K562 (cell line): ENCODE data around the gene LIN28B. TPM values are rescaled to one million over a fixed set of nuclear protein-coding genes. Genes with fewer than 3 reads are reported as not detected.
A peak's percentile ranks its signal among the peaks of the same experiment; 100 is the strongest.

Experiments used
- ATAC-seq: fragments of 200-7000 bp; cut with Tn5 transposase; 3 replicates; pipeline ENCODE4 v1.9.1; 2020; ENCODE audit warnings: moderate library complexity
- BruUV-seq: library from RNA; stranded (reverse); fragments of 400-500 nt; replicated peaks from 2 replicates; lab custom pipeline; 2021; lab: Mats Ljungman, UMichigan
- CTCF ChIA-PET: fragments of 300-600 bp; formaldehyde crosslinking; extraction: SDS; loops from one replicate; lab custom pipeline; 2021; ENCODE audit warnings: low intra/inter-chr PET ratio; lab: Yijun Ruan, JAX
- POLR2A ChIA-PET: fragments of 300-600, 350-650 bp; sonication (Branson Sonifier 250); formaldehyde crosslinking; extraction: SDS; loops from one replicate; lab custom pipeline; 2021; ENCODE audit warnings: antibody characterized with exemption, inconsistent platforms; lab: Yijun Ruan, JAX
- DNase-seq, 4 experiments: peaks; one replicate each; pipeline versions ENCODE4 v3.0.0 to v3.0.0-alpha.2; 2011 to 2018; ENCODE audit warnings: low spot score in 3 of 4, mixed read lengths in 3 of 4; ENCODE audit errors: extremely low read depth in 1 of 4
- FAIRE-seq: peaks from 2 replicates; lab custom pipeline; 2011; peaks lifted over from hg19 to GRCh38; lab: Jason Lieb, UNC
- H2AFZ ChIP-seq: 2 replicates; pipeline ENCODE4 v1.6.0; 2011; ENCODE audit warnings: low read depth, low read length, control low read depth, inconsistent platforms
- H3K27ac ChIP-seq: fragments of 200-600 bp; 3 replicates; pipeline ENCODE4 v1.8.0; 2011; ENCODE audit warnings: low read depth, mild to moderate bottlenecking, control low read depth, inconsistent platforms, low read length, moderate library complexity, mixed read lengths; ENCODE audit errors: extremely low read depth
- H3K27me3 ChIP-seq, 2 experiments: fragments of 300-600 bp in 1 of 2; 2 replicates in 1 of 2; 3 replicates in 1 of 2; pipeline versions ENCODE4 v1.6.0 to v1.8.0; 2011; ENCODE audit warnings: inconsistent platforms in 2 of 2, low read length in 2 of 2, mild to moderate bottlenecking in 1 of 2, mixed read lengths in 1 of 2, moderate library complexity in 1 of 2; ENCODE audit not compliant: control insufficient read depth in 2 of 2, insufficient read depth in 2 of 2
- H3K36me3 ChIP-seq: fragments of 300-600 bp; 3 replicates; pipeline ENCODE4 v1.8.0; 2011; ENCODE audit warnings: mild to moderate bottlenecking, low read length, inconsistent platforms; ENCODE audit not compliant: control insufficient read depth, insufficient read depth
- H3K4me1 ChIP-seq, 2 experiments: fragments of 200-600 bp in 1 of 2; replicated peaks in 1 of 2; 2 replicates in 1 of 2; 3 replicates in 1 of 2; pipeline versions ENCODE4 v1.5.1 to v1.8.0; 2011; ENCODE audit warnings: inconsistent platforms in 2 of 2, low read length in 2 of 2, mild to moderate bottlenecking in 1 of 2, mixed read lengths in 1 of 2, moderate library complexity in 1 of 2; ENCODE audit not compliant: control insufficient read depth in 2 of 2, insufficient read depth in 2 of 2
- H3K4me2 ChIP-seq: 2 replicates; pipeline ENCODE4 v1.6.1; 2011; ENCODE audit warnings: low read length, control low read depth, inconsistent platforms, mixed read lengths; ENCODE audit not compliant: insufficient read depth
- H3K4me3 ChIP-seq: fragments of 200-600 bp; sonication (generic), shearing (Covaris generic); 2 replicates; pipeline ENCODE4 v1.5.1; 2016; ENCODE audit warnings: control low read depth, inconsistent platforms
- H3K79me2 ChIP-seq: fragments of 200-600 bp; 3 replicates; pipeline ENCODE4 v1.8.0; 2011; ENCODE audit warnings: low read length, inconsistent platforms; ENCODE audit not compliant: control insufficient read depth, insufficient read depth
- H3K9ac ChIP-seq, 2 experiments: 2 replicates each; pipeline versions ENCODE4 v1.6.0 to v1.6.1; 2011; ENCODE audit warnings: low read depth in 2 of 2, low read length in 2 of 2, control low read depth in 1 of 2, inconsistent platforms in 1 of 2, mild to moderate bottlenecking in 1 of 2, mixed read lengths in 1 of 2; ENCODE audit not compliant: insufficient read depth in 1 of 2
- H3K9me1 ChIP-seq: one replicate; pipeline ENCODE4 v1.6.0; 2011; ENCODE audit warnings: inconsistent platforms, mild to moderate bottlenecking, low read length, moderate library complexity; ENCODE audit not compliant: control insufficient read depth, insufficient read depth
- H3K9me3 ChIP-seq: replicated peaks from 2 replicates; pipeline ENCODE4 v1.5.1; 2011; ENCODE audit warnings: low read depth, low read length, inconsistent platforms; ENCODE audit not compliant: control insufficient read depth, insufficient read depth
- H4K20me1 ChIP-seq: replicated peaks from 2 replicates; pipeline ENCODE4 v1.6.1; 2011; ENCODE audit warnings: low read length, inconsistent platforms, mixed read lengths; ENCODE audit not compliant: control insufficient read depth, insufficient read depth
- CHAMP1 ChIP-seq: fragments of 450-650 bp; IDR thresholded peaks from 2 replicates; pipeline ENCODE4 v1.6.1; 2016; ENCODE audit warnings: mild to moderate bottlenecking
- FOXJ2 ChIP-seq: fragments of 200-800 bp; sonication (Bioruptor generic); IDR thresholded peaks from 2 replicates; pipeline ENCODE4 v1.6.1; 2016; ENCODE audit warnings: missing genetic modification characterization, missing compliant biosample characterization
- HNRNPL ChIP-seq: fragments of 200-400 bp; formaldehyde crosslinking; IDR thresholded peaks from 2 replicates; pipeline ENCODE4 v1.6.1; 2017; ENCODE audit warnings: low read depth, mild to moderate bottlenecking, low read length
- KLF1 ChIP-seq: fragments of 450-650 bp; IDR thresholded peaks from 2 replicates; pipeline ENCODE4 v1.6.1; 2016; ENCODE audit warnings: missing genetic modification characterization, missing compliant biosample characterization
- NONO ChIP-seq, 2 experiments: fragments of 200-400 bp in 1 of 2; fragments of 450-650 bp in 1 of 2; formaldehyde crosslinking in 1 of 2; IDR thresholded peaks; 2 replicates each; pipeline ENCODE4 v1.6.1; 2017; ENCODE audit warnings: low read depth in 2 of 2, mild to moderate bottlenecking in 2 of 2, moderate library complexity in 2 of 2, low read length in 1 of 2
- NR2C2 ChIP-seq, 2 experiments: fragments of 200-800 bp in 1 of 2; sonication (Bioruptor generic) in 1 of 2; sonication (generic) in 1 of 2; formaldehyde crosslinking in 1 of 2; IDR thresholded peaks; 2 replicates each; pipeline versions ENCODE4 v1.6.1 to v1.8.0; 2016 to 2022; ENCODE audit warnings: mild to moderate bottlenecking in 1 of 2, missing compliant biosample characterization in 1 of 2, missing genetic modification characterization in 1 of 2, missing genetic modification reagents in 1 of 2
- PHF21A ChIP-seq: fragments of 450-650 bp; IDR thresholded peaks from 2 replicates; pipeline ENCODE4 v1.6.1; 2017; ENCODE audit warnings: low read depth, borderline replicate concordance
- PTBP1 ChIP-seq: fragments of 200-400 bp; formaldehyde crosslinking; IDR thresholded peaks from 2 replicates; pipeline ENCODE4 v1.6.1; 2017; ENCODE audit warnings: low read depth, low read length
- SAFB2 ChIP-seq: fragments of 200-400 bp; formaldehyde crosslinking; IDR thresholded peaks from 2 replicates; pipeline ENCODE4 v1.6.1; 2018; ENCODE audit warnings: borderline replicate concordance, low read length, low read depth, moderate library complexity; ENCODE audit not compliant: severe bottlenecking
- TAF15 ChIP-seq: fragments of 200-400 bp; formaldehyde crosslinking; IDR thresholded peaks from 2 replicates; pipeline ENCODE4 v1.6.1; 2017; ENCODE audit warnings: mild to moderate bottlenecking, low read depth, low read length, moderate library complexity
- TAF9B ChIP-seq: fragments of 450-650 bp; IDR thresholded peaks from 2 replicates; pipeline ENCODE4 v1.6.1; 2018; ENCODE audit warnings: mild to moderate bottlenecking; ENCODE audit not compliant: partially characterized antibody
- YY1 ChIP-seq, 3 experiments: IDR thresholded peaks; 2 replicates each; pipeline ENCODE4 v1.6.1; 2011; ENCODE audit warnings: low read length in 2 of 3, mild to moderate bottlenecking in 2 of 3, moderate library complexity in 2 of 3, borderline replicate concordance in 1 of 3, control low read depth in 1 of 3, low read depth in 1 of 3; ENCODE audit not compliant: insufficient read depth in 3 of 3, insufficient replicate concordance in 2 of 3, control insufficient read depth in 1 of 3, insufficient read length in 1 of 3; ENCODE audit errors: extremely low read depth in 1 of 3
- ZNF143 ChIP-seq: sonication (generic); formaldehyde crosslinking; IDR thresholded peaks from 2 replicates; pipeline ENCODE4 v1.9.0; 2022; ENCODE audit warnings: mild to moderate bottlenecking, missing genetic modification reagents
- ZNF57 ChIP-seq: fragments of 450-650 bp; formaldehyde crosslinking; IDR thresholded peaks from 2 replicates; pipeline ENCODE4 v1.4.0; 2020; ENCODE audit warnings: mild to moderate bottlenecking, moderate library complexity
- WGBS: fragments of 100-300 bp; shearing (Covaris generic); methylation state at CpG from one replicate; pipeline ENCODE4 v1.1.6; 2016; ENCODE audit warnings: low coverage, mixed read lengths; ENCODE audit not compliant: insufficient coverage; ENCODE audit errors: missing lambda C conversion rate; 5-methylcytosine and 5-hydroxymethylcytosine counted together
- in situ Hi-C: fragments of 300-500 bp; cut with MboI; formaldehyde crosslinking; loops from 4 replicates; pipeline ENCODE4 v1.15.0; 2018; ENCODE audit warnings: inconsistent platforms, mixed read lengths
- intact Hi-C: fragments of 100-400 bp; cut with micrococcal nuclease; formaldehyde crosslinking; loops from 2 replicates; pipeline ENCODE4 v1.14.2; 2022
- polyA plus RNA-seq, 8 experiments: library from polyadenylated mRNA; depleted of rRNA in 4 of 8; stranded (reverse) in 5 of 8; unstranded in 3 of 8; fragments of >200 nt; fragmentation: Nextera tagmentation in 2 of 8; fragmentation: Illumina TruSeq in 1 of 8; extraction: Ambion mirVana in 2 of 8; extraction: Trizol in 1 of 8; gene quantifications; 2 replicates each; pipeline versions ENCODE4 v1.2.1 to v1.2.3, GENCODE V29; 2011 to 2014; ENCODE audit warnings: inconsistent platforms in 1 of 8, missing spikeins in 1 of 8
- total RNA-seq, 7 experiments: library from RNA; depleted of rRNA in 6 of 7; stranded (reverse); fragments of >200 nt in 6 of 7; fragmentation: Illumina TruSeq in 2 of 7; extraction: Trizol in 2 of 7; gene quantifications; 2 replicates each; pipeline versions ENCODE4 v1.2.1 to v1.2.3, GENCODE V29; 2011 to 2021; ENCODE audit warnings: low replicate concordance in 1 of 7

The LIN28B gene
- total and polyA plus RNA-seq, 9 of the 15 experiments (the other 6 are each of a cell fraction or from before 2014, with no cell fraction given): 20.9 to 77.3 (median 42.1) TPM

- no peak for TF ChIP-seq KLF1 (tag)
Measured at GRCh38 chr6:104958178-104959025, 1.5 kb downstream of the LIN28B start (continued).

GRCh38 chr6:104959026-104959858 lies 2.3 kb downstream of the LIN28B start:
- Histone ChIP-seq H3K9ac (peak overlapping the region; percentile 53 to 97; a peak in 3 of 4 replicates), H3K36me3 (peaks cover 21% of the 10 kb centered on the region; the same call in 1 of the 3 replicates), H3K4me2 (peak overlapping the region; percentile 83), H3K9me1 (no peaks in the 10 kb centered on the region), H3K4me1 (no peaks in the 10 kb centered on the region), H3K27ac (peak overlapping the region; percentile 98), H3K79me2 (peaks cover 82% of the 10 kb centered on the region), H3K27me3 (no peaks in the 10 kb centered on the region), H3K4me3 (peak overlapping the region; percentile 56), H2AFZ (0 out of 2 replicates have a peak overlapping the region, but pooled peaks have one; percentile 41), H3K9me3 (no peaks in the 10 kb centered on the region), H4K20me1 (no peaks in the 10 kb centered on the region)
- in situ Hi-C loops: no loop called here
- DNase-seq (peak in 1 of 4 experiments; percentile 58), FAIRE-seq (peak; percentile 65), ATAC-seq (peak; percentile 59)
- 0% methylated on average over 3 of the region's 3 CpGs for WGBS
- POLR2A ChIA-PET: interaction anchor here (0.6 to 6.2 kb wide), 7 partner anchors 8 to 135 kb away, joined by 3 to 67 read pairs (median 4); no protein-coding TSS in a partner anchor
- intact Hi-C loops: loop anchor here (5.0 kb wide), 2 partner anchors 38 to 443 kb away; partner anchors contain the start of gene PREP
- CTCF ChIA-PET: no interaction called here
- TSS peak; percentile 38 for BruUV-seq
- TF ChIP-seq ZNF143 (no peak), TAF15 (no peak), PTBP1 (no peak), NR2C2 (CRISPR knock-in tag; IDR thresholded peaks at IDR 0.05) (no peak), NR2C2 (tag; IDR thresholded peaks at IDR 0.05) (peak; percentile 4; the same call in 1 of the 2 replicates), CHAMP1 (0 out of 2 replicates have a peak, but pooled peaks have one; percentile 51), HNRNPL (no peak), ZNF57 (no peak), NONO (IDR thresholded peaks at IDR 0.05; ENCODE audit: low read depth in 2 of 2, low read length in 1 of 2) (0 out of 4 replicates have a peak, but pooled peaks of 1 of the 2 experiments have one; percentile 32), SAFB2 (no peak), YY1 (IDR thresholded peaks at IDR 0.05; ENCODE audit: borderline replicate concordance in 1 of 3, control insufficient read depth in 1 of 3, extremely low read depth in 1 of 3, insufficient read depth in 3 of 3, insufficient read length in 1 of 3, insufficient replicate concordance in 2 of 3, low read depth in 1 of 3, low read length in 2 of 3) (peak in 1 of 3 experiments; percentile 34), TAF9B (peak; percentile 8), FOXJ2 (tag) (no peak), PHF21A (no peak)
